GM19468 (cell line): ENCODE measurements around the gene TEX11.
"Not testable (repeated sequence)": the region's sequence is repeated elsewhere in the genome, so short reads cannot be mapped to it uniquely, and the experiment has no call there.

Experiments used
- ATAC-seq: cut with Tn5 transposase; IDR thresholded peaks from one replicate; pipeline ENCODE4 v1.9.1; 2021; ENCODE audit warnings: mild to moderate bottlenecking, moderate library complexity, moderate number of reproducible peaks; ENCODE audit not compliant: unreplicated experiment; ENCODE audit errors: extremely low read depth

TEX11 gene

GRCh38 chrX:70621743-70622142 lies 286.8 kb downstream of the TEX11 start:
- no peak for ATAC-seq

- no peak for ATAC-seq
These were observed 290.0 kb downstream of the TEX11 start for GRCh38 chrX:70618467-70618866.

GRCh38 chrX:70613295-70613694 lies 295.2 kb downstream of the TEX11 start:
- no peak for ATAC-seq

- ATAC-seq: no peak
These were observed 303.2 kb downstream of the TEX11 start for GRCh38 chrX:70605352-70605751.

DNA sequence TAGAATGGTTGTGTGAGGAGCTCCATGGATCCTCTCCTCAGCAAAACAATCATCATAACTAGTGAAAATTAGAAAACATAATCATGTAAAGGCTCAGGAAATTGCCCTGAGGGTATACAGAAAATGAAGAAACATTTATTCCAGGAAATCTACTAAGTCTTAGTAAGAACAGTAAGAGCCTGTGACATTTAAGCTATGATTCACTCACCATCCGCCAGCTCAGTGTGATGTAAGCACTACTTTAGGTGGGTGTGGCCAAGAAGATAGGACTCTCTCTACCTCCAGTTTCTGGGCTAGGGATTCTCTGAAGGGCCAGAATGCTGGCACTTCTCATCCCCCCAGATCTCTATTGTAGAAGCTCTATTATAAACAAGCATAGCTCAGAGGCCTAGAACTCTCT lies 316.4 kb downstream of the TEX11 start:
- no peak for ATAC-seq

DNA sequence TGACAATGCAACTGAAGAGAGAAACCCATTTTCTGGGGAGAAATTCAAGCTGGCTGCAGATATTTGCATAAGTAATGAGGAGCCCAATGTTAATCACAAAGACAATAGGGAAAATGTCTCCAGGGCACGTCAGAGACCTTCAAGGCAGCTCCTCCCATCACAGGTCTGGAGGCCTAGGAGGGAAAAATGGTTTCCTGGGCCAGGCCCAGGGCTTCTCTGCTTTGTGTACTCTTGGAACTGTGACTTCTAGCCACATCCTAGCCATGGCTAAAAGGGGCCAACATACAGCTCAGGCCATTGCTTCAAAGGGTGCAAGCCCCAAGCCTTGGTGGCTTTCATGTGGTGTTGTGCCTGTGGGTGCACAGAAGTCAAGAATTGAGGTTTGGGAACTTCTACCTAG lies 321.4 kb downstream of the TEX11 start:
- ATAC-seq: not testable (repeated sequence)

DNA sequence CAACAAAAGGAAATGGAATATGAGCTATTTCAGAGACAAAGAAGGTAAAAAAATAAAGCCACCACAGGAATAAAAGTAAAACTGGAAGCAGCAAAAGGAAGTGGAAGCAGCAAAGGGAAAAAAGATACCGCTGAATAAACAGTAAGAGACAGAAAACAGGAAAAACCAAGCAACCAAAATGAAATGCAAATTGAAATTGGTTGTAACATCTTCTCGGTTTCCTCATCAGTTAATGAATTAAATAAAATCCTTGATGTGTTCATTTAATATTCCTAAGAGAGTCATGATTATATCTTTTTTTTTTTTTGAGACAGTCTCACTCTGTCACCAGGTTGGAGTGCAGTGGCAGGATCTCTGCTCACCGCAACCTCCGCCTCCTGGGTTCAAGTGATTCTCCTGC lies 331.1 kb downstream of the TEX11 start:
- ATAC-seq: no peak

- ATAC-seq: not testable (repeated sequence)
These were observed 338.5 kb downstream of the TEX11 start for GRCh38 chrX:70569922-70570576.

DNA sequence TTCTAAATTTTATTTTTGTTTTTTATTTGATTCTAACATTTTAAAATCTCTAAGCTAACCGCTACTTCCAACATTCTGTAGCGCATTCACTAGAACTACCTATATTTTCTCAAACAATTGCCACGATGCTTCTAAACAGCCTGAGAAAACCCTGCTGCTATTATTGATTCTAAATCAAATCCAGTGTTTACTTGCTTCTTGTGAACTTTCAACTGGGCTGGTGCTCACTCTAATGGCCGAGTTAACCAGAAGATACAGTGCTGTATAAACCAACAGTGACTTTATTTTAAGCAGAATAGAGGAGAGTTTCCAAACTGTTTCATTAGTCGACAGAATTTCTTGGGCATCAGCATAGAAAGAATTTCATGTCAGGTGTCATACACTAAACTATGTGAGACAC lies 353.6 kb downstream of the TEX11 start:
- no peak for ATAC-seq

GRCh38 chrX:70554523-70554922 lies 354.0 kb downstream of the TEX11 start:
- ATAC-seq: no peak

DNA sequence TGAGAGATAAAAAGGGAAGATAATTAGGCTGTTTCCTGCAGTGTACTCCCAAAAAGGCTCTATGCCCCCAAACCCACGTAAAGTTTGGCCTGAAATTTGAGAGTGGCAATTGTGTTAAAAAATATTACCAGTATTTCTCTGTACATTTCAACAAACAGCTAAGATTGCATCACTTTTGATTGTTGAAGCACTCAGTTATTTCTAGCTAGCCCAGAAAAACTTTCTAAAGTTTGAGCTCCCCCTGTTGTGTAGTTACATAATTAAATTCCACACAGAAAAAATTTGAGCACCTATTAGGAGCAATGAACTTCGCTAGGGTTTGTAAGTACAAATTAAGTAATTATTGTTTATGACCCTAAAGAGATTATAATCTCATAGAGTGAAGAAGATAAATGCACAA lies 354.4 kb downstream of the TEX11 start:
- ATAC-seq: no peak

DNA sequence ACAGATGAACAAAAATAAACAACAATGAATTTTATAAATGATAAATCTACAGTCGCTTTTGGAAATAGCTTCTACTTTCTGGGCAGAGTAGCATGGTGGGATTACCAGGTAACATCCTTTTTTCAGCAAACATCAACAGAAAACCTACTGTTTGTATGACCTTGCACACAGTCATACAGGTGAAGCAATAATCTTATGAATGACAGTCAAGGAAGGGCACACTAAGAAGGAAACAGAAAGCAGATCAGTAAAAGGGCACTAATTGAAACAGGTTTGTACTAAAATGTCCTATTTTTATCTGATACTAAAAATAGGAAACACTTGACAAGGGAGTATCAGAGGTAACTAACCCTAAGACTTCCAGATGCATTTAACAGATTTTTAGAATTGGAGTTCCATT lies 355.0 kb downstream of the TEX11 start:
- no peak for ATAC-seq

DNA sequence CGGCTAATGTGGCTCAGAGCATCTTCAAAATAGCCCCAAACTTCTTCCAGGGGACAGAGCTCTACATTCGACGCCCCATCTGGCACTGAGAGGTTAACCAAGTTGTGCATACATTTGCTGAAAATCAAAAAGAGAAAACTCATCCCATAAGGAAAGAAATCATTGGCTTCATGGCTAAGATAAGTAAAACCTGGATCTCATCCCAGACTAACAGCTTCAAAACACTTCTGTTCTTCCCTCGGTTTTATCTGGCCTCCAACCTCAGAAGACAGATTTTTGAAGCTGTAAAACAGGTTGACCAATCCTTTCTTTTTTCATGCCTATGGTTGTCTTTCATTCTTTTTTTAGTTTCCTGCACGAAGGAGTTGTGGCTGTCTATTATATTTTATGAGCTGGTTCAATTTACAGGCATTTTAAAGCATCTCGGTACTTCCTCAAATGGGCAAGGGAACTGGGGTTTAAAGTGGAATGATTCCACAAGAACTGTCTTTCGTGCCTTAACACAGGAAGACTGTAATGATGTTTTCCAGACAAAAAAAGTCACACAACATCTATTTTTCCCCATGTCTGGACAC lies 356.3 kb downstream of the TEX11 start:
- no peak for ATAC-seq

DNA sequence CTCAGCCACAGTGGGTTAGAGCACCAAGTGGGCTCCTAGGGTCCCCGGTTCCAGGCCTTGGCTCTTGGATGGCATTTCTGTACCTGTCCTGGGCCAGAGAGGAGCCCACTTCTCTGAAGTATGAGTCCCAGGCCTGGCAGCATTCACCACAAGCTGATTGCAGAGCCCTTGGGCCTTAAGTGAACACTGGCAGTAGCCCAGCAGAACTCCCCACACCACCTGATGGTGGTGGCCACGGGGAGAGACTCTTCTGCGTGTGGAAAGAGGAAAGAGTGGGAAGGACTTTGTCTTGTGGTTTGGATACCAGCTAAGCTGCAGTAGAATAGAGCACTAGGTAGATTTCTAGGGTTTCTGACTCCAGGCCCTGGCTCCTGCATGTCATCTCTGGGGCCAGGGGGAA lies 359.1 kb downstream of the TEX11 start:
- no peak for ATAC-seq

DNA sequence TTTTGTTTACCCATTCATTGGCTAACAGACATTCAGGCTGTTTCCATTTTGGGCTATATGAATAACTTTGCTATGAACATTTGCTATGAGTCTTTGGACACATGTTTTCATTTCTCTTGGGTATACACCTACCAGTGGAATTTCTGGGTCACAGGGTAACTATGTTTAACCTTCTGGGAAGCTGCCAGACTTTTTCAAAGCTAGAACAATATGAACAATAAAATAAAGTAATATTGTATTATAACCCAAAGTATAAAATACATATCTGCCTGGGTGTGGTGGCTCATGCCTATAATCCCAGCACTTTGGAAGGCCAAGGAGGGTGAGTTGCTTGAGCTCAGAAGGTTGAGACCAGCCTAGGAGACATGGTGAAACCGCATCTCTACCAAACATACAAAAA lies 373.3 kb downstream of the TEX11 start:
- no peak for ATAC-seq

GRCh38 chrX:70527610-70528345 lies 380.7 kb downstream of the TEX11 start:
- no peak for ATAC-seq

GRCh38 chrX:70527053-70527452 lies 381.5 kb downstream of the TEX11 start:
- no peak for ATAC-seq

DNA sequence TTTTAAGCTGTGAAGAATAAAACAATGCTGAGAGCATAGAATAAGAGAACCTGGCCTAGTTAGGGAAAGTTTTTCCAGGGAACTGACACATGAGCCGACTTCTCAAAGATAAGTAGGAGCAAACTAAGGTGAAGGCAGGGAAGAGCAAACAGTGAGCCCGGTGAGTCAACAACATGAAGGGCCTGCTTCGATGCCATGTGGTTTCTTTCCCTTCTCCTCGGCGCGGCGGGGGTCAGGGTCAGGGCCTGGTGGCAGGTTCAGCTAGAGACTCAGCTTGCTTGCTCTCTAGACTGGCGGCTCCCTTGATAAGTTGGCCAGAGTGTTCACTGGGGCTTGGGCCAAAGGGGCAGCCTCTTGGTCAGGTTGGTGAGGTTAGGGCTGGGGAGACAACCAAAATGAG lies 382.8 kb downstream of the TEX11 start:
- no peak for ATAC-seq

- not testable (repeated sequence) for ATAC-seq
These were observed 392.8 kb downstream of the TEX11 start for GRCh38 chrX:70515692-70516091.

DNA sequence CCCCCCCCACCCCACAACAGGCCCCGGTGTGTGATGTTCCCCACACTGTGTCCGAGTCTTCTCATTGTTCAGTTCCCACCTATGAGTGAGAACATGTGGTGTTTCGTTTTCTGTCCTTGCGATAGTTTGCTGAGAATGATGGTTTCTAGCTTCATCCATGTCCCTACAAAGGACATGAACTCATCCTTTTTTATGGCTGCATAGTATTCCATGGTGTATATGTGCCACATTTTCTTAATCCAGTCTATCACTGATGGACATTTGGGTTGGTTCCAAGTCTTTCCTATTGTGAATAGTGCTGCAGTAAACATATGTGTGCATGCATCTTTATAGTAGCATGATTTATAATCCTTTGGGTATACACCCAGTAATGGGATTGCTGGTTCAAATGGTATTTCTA lies 393.2 kb downstream of the TEX11 start:
- not testable (repeated sequence) for ATAC-seq

- ATAC-seq: no peak
These were observed 399.4 kb downstream of the TEX11 start for GRCh38 chrX:70509078-70509477.
